GM23338 (cell line): ENCODE data around the gene MBD5. TPM values are rescaled to one million over a fixed set of nuclear protein-coding genes. Genes with fewer than 3 reads are reported as not detected.

Experiments used
- ATAC-seq: fragments of 200-7000 bp; cut with Tn5 transposase; 3 replicates; pipeline ENCODE4 v1.9.1; 2020
- DNase-seq: peaks from one replicate; pipeline ENCODE4 v3.0.0-alpha.2; 2015; ENCODE audit warnings: low spot score
- H2AFZ ChIP-seq: fragments of 200-600 bp; sonication (generic); 2 replicates; pipeline ENCODE4 v1.8.0; 2016; ENCODE audit warnings: antibody characterized with exemption, mild to moderate bottlenecking, moderate library complexity
- H3F3A ChIP-seq: fragments of 200-600 bp; sonication (generic); replicated peaks from 2 replicates; pipeline ENCODE4 v1.8.0; 2017; ENCODE audit warnings: antibody characterized with exemption, mixed run types, low read depth
- H3K27ac ChIP-seq: fragments of 200-600 bp; sonication (generic); 2 replicates; pipeline ENCODE4 v1.6.1; 2016; ENCODE audit warnings: low read depth
- H3K27me3 ChIP-seq: fragments of 200-600 bp; sonication (generic); 2 replicates; pipeline ENCODE4 v1.8.0; 2016; ENCODE audit warnings: mild to moderate bottlenecking, mixed run types, moderate library complexity; ENCODE audit not compliant: insufficient read depth
- H3K36me3 ChIP-seq: fragments of 200-600 bp; sonication (generic); 2 replicates; pipeline ENCODE4 v1.8.0; 2016; ENCODE audit warnings: mild to moderate bottlenecking; ENCODE audit not compliant: insufficient read depth
- H3K4me1 ChIP-seq: fragments of 200-600 bp; sonication (generic); 2 replicates; pipeline ENCODE4 v1.8.0; 2016; ENCODE audit warnings: mild to moderate bottlenecking, moderate library complexity; ENCODE audit not compliant: insufficient read depth
- H3K4me2 ChIP-seq: fragments of 200-600 bp; sonication (generic); 2 replicates; pipeline ENCODE4 v1.7.1; 2017; ENCODE audit warnings: mixed run types
- H3K4me3 ChIP-seq: fragments of 200-600 bp; sonication (generic); 2 replicates; pipeline ENCODE4 v1.6.1; 2016; ENCODE audit warnings: mixed run types
- H3K79me2 ChIP-seq: fragments of 200-600 bp; sonication (generic); replicated peaks from 2 replicates; pipeline ENCODE4 v1.8.0; 2017; ENCODE audit warnings: mild to moderate bottlenecking; ENCODE audit not compliant: insufficient read depth
- H3K9me2 ChIP-seq: fragments of 200-600 bp; sonication (generic); 2 replicates; pipeline ENCODE4 v1.8.0; 2017; ENCODE audit not compliant: insufficient read depth
- H4K20me1 ChIP-seq: fragments of 200-600 bp; sonication (generic); replicated peaks from 2 replicates; pipeline ENCODE4 v1.8.0; 2017; ENCODE audit warnings: mild to moderate bottlenecking; ENCODE audit not compliant: insufficient read depth
- H3K27ac Mint-ChIP-seq: 2 replicates; pipeline ENCODE4 v1.8.0; 2020; ENCODE audit warnings: inconsistent platforms, mild to moderate bottlenecking, moderate library complexity, mixed read lengths
- H3K27me3 Mint-ChIP-seq: 3 replicates; pipeline ENCODE4 v1.8.0; 2022; ENCODE audit warnings: low read depth, mild to moderate bottlenecking, moderate library complexity, mixed read lengths, inconsistent platforms; ENCODE audit not compliant: insufficient read depth, poor library complexity
- H3K36me3 Mint-ChIP-seq: 3 replicates; pipeline ENCODE4 v1.8.0; 2021; ENCODE audit warnings: low read depth, mild to moderate bottlenecking, inconsistent platforms, moderate library complexity, mixed read lengths
- H3K4me1 Mint-ChIP-seq: 3 replicates; pipeline ENCODE4 v1.8.0; 2020; ENCODE audit warnings: mild to moderate bottlenecking, inconsistent platforms, mixed read lengths
- H3K4me3 Mint-ChIP-seq: 3 replicates; pipeline ENCODE4 v1.8.0; 2021; ENCODE audit warnings: moderate library complexity, mild to moderate bottlenecking, inconsistent platforms, mixed read lengths
- H3K9me3 Mint-ChIP-seq: 3 replicates; pipeline ENCODE4 v1.8.0; 2020; ENCODE audit warnings: moderate library complexity, mild to moderate bottlenecking, inconsistent platforms, mixed read lengths
- EZH2 ChIP-seq: fragments of 200-600 bp; sonication (generic); IDR thresholded peaks from one replicate; pipeline ENCODE4 v1.8.0; 2017; ENCODE audit warnings: antibody characterized with exemption, mild to moderate bottlenecking, low read depth; ENCODE audit not compliant: unreplicated experiment
- EZH2phosphoT487 ChIP-seq: fragments of 200-600 bp; sonication (generic); IDR thresholded peaks from one replicate; pipeline ENCODE4 v1.8.1; 2018; ENCODE audit warnings: antibody characterized with exemption; ENCODE audit not compliant: unreplicated experiment
- JUNB ChIP-seq: IDR thresholded peaks from one replicate; pipeline ENCODE4 v1.6.1; 2016; ENCODE audit warnings: antibody characterized with exemption; ENCODE audit not compliant: unreplicated experiment
- POLR2AphosphoS5 ChIP-seq: IDR thresholded peaks from 2 replicates; pipeline ENCODE4 v1.6.1; 2016; ENCODE audit warnings: antibody characterized with exemption, low read depth
- STAT1 ChIP-seq: IDR thresholded peaks from one replicate; pipeline ENCODE4 v1.6.1; 2016; ENCODE audit warnings: antibody characterized with exemption; ENCODE audit not compliant: unreplicated experiment
- ZNF331 ChIP-seq: fragments of 250-450 bp; sonication (Bioruptor Pico); IDR thresholded peaks from 2 replicates; pipeline ENCODE4 v1.5.0; 2020; ENCODE audit warnings: low read depth, mild to moderate bottlenecking, moderate library complexity
- polyA plus RNA-seq: library from polyadenylated mRNA; unstranded; fragments of >200 nt; fragmentation: Nextera tagmentation; extraction: Ambion mirVana; gene quantifications from 2 replicates; pipeline ENCODE4 v1.2.1, GENCODE V29; 2016
- total RNA-seq: library from RNA; depleted of rRNA; stranded (reverse); fragments of >200 nt; shearing (Covaris generic); gene quantifications from 2 replicates; pipeline ENCODE4 v1.2.3, GENCODE V29; 2014
- TF ChIP-seq, protein P1 (sequence below): IDR thresholded peaks from one replicate; pipeline ENCODE4 v1.6.1; 2018; ENCODE audit warnings: antibody characterized with exemption; ENCODE audit not compliant: unreplicated experiment
- TF ChIP-seq, protein P2 (sequence below): IDR thresholded peaks from 2 replicates; pipeline ENCODE4 v1.6.1; 2016; ENCODE audit warnings: antibody characterized with exemption
- TF ChIP-seq, protein P3 (sequence below): fragments of 250-450 bp; sonication (Bioruptor Pico); IDR thresholded peaks from 2 replicates; pipeline ENCODE4 v1.5.0; 2020; ENCODE audit warnings: mild to moderate bottlenecking, moderate library complexity

MBD5 gene
- total and polyA plus RNA-seq, 2 experiments from 2014 or later, result 16.2 to 23.1 TPM

DNA sequence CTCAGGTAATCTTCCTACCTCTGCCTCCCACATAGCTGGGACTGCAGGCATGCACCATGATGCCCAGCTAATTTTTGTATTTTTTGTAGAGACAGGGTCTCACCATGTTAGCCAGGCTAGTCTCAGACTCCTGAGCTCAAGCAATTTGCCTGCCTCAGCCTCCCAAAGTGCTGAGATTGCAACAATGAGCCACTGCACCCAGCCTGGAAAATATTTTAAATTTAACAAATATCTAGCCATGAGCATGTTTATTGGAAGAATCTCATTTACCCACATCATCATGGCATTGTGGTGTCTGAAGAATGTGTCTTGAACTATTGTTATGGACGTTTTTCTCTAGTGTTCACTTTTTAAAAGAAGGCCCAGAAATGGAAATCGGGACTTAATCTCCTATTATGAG lies 231.8 kb downstream of the MBD5 start (continued):
- TF ChIP-seq, protein P1, sequence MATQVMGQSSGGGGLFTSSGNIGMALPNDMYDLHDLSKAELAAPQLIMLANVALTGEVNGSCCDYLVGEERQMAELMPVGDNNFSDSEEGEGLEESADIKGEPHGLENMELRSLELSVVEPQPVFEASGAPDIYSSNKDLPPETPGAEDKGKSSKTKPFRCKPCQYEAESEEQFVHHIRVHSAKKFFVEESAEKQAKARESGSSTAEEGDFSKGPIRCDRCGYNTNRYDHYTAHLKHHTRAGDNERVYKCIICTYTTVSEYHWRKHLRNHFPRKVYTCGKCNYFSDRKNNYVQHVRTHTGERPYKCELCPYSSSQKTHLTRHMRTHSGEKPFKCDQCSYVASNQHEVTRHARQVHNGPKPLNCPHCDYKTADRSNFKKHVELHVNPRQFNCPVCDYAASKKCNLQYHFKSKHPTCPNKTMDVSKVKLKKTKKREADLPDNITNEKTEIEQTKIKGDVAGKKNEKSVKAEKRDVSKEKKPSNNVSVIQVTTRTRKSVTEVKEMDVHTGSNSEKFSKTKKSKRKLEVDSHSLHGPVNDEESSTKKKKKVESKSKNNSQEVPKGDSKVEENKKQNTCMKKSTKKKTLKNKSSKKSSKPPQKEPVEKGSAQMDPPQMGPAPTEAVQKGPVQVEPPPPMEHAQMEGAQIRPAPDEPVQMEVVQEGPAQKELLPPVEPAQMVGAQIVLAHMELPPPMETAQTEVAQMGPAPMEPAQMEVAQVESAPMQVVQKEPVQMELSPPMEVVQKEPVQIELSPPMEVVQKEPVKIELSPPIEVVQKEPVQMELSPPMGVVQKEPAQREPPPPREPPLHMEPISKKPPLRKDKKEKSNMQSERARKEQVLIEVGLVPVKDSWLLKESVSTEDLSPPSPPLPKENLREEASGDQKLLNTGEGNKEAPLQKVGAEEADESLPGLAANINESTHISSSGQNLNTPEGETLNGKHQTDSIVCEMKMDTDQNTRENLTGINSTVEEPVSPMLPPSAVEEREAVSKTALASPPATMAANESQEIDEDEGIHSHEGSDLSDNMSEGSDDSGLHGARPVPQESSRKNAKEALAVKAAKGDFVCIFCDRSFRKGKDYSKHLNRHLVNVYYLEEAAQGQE, result no peak
- TF ChIP-seq, protein P2, sequence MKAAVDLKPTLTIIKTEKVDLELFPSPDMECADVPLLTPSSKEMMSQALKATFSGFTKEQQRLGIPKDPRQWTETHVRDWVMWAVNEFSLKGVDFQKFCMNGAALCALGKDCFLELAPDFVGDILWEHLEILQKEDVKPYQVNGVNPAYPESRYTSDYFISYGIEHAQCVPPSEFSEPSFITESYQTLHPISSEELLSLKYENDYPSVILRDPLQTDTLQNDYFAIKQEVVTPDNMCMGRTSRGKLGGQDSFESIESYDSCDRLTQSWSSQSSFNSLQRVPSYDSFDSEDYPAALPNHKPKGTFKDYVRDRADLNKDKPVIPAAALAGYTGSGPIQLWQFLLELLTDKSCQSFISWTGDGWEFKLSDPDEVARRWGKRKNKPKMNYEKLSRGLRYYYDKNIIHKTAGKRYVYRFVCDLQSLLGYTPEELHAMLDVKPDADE, result no peak
- TF ChIP-seq ZNF331, result no peak
- TF ChIP-seq JUNB, result no peak
- no peak for TF ChIP-seq EZH2phosphoT487
- TF ChIP-seq POLR2AphosphoS5, result no peak
- TF ChIP-seq EZH2, result no peak

- no peak overlapping the region for H3K4me2 ChIP-seq
- Mint-ChIP-seq H3K4me3 (no peak overlapping the region), H3K27me3 (peaks cover 4% of the 10 kb centered on the region), H3K27ac (no peak overlapping the region), H3K4me1 (no peaks in the 10 kb centered on the region), H3K9me3 (peaks cover 46% of the 10 kb centered on the region), H3K36me3 (peaks cover 58% of the 10 kb centered on the region)
- peaks cover 15% of the 10 kb centered on the region; the same call in 1 of the 2 replicates for H3K9me2 ChIP-seq
- TF ChIP-seq, protein P2, result no peak
- TF ChIP-seq STAT1 (no peak), ZNF331 (no peak), EZH2phosphoT487 (no peak), JUNB (no peak)
- H3K27me3 ChIP-seq, result no peaks in the 10 kb centered on the region
- H3F3A ChIP-seq, result no peaks in the 10 kb centered on the region
- no peak overlapping the region for H2AFZ ChIP-seq
- no peak overlapping the region for H3K27ac ChIP-seq
- H3K4me1 ChIP-seq, result no peaks in the 10 kb centered on the region
- H3K36me3 ChIP-seq, result no peaks in the 10 kb centered on the region
- H3K4me3 ChIP-seq, result no peak overlapping the region
- H3K79me2 ChIP-seq, result no peaks in the 10 kb centered on the region
- ATAC-seq (no peak), DNase-seq (peak; percentile 33)
- no peaks in the 10 kb centered on the region for H4K20me1 ChIP-seq
Observed at GRCh38 chr2:148253685-148254084, 232.8 kb downstream of the MBD5 start.

DNA sequence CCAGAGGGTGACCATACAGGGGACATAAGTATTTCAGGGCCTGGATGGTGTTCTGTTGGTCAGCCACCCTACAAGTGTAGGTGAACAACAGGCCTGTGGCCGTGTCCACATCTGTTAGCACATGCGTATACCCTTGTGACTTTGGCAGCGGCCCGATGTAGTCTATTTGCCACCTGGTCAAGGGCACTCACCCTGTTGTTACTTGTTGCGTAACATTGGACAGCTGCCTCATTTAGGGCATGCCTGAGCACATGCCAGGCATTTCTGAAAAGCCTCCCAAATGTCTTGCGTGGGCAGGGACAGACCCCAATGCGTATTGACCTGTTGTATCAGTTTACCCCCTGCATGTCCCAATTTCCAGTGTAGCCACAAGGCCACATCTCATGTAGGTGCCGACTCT lies 235.0 kb downstream of the MBD5 start:
- no peaks in the 10 kb centered on the region for H3K27me3 ChIP-seq
- ATAC-seq (no peak), DNase-seq (no peak)
- H3K4me3 ChIP-seq, result no peak overlapping the region
- H3K36me3 Mint-ChIP-seq, result peaks cover 78% of the 10 kb centered on the region
- H3K4me3 Mint-ChIP-seq, result no peak overlapping the region
- peaks cover 6% of the 10 kb centered on the region for H3K27me3 Mint-ChIP-seq
- H4K20me1 ChIP-seq, result no peaks in the 10 kb centered on the region
- H3K36me3 ChIP-seq, result peaks cover 6% of the 10 kb centered on the region; the same call in 1 of the 2 replicates
- H3K4me1 ChIP-seq, result no peaks in the 10 kb centered on the region
- H3K27ac Mint-ChIP-seq, result no peak overlapping the region
- H3K4me1 Mint-ChIP-seq, result no peaks in the 10 kb centered on the region
- H3K4me2 ChIP-seq, result no peak overlapping the region
- peaks cover 64% of the 10 kb centered on the region for H3K9me3 Mint-ChIP-seq
- no peak overlapping the region for H2AFZ ChIP-seq
- H3K9me2 ChIP-seq, result peaks cover 15% of the 10 kb centered on the region; the same call in 1 of the 2 replicates
- H3F3A ChIP-seq, result no peaks in the 10 kb centered on the region
- no peaks in the 10 kb centered on the region for H3K79me2 ChIP-seq
- H3K27ac ChIP-seq, result no peak overlapping the region
- TF ChIP-seq, protein P3, sequence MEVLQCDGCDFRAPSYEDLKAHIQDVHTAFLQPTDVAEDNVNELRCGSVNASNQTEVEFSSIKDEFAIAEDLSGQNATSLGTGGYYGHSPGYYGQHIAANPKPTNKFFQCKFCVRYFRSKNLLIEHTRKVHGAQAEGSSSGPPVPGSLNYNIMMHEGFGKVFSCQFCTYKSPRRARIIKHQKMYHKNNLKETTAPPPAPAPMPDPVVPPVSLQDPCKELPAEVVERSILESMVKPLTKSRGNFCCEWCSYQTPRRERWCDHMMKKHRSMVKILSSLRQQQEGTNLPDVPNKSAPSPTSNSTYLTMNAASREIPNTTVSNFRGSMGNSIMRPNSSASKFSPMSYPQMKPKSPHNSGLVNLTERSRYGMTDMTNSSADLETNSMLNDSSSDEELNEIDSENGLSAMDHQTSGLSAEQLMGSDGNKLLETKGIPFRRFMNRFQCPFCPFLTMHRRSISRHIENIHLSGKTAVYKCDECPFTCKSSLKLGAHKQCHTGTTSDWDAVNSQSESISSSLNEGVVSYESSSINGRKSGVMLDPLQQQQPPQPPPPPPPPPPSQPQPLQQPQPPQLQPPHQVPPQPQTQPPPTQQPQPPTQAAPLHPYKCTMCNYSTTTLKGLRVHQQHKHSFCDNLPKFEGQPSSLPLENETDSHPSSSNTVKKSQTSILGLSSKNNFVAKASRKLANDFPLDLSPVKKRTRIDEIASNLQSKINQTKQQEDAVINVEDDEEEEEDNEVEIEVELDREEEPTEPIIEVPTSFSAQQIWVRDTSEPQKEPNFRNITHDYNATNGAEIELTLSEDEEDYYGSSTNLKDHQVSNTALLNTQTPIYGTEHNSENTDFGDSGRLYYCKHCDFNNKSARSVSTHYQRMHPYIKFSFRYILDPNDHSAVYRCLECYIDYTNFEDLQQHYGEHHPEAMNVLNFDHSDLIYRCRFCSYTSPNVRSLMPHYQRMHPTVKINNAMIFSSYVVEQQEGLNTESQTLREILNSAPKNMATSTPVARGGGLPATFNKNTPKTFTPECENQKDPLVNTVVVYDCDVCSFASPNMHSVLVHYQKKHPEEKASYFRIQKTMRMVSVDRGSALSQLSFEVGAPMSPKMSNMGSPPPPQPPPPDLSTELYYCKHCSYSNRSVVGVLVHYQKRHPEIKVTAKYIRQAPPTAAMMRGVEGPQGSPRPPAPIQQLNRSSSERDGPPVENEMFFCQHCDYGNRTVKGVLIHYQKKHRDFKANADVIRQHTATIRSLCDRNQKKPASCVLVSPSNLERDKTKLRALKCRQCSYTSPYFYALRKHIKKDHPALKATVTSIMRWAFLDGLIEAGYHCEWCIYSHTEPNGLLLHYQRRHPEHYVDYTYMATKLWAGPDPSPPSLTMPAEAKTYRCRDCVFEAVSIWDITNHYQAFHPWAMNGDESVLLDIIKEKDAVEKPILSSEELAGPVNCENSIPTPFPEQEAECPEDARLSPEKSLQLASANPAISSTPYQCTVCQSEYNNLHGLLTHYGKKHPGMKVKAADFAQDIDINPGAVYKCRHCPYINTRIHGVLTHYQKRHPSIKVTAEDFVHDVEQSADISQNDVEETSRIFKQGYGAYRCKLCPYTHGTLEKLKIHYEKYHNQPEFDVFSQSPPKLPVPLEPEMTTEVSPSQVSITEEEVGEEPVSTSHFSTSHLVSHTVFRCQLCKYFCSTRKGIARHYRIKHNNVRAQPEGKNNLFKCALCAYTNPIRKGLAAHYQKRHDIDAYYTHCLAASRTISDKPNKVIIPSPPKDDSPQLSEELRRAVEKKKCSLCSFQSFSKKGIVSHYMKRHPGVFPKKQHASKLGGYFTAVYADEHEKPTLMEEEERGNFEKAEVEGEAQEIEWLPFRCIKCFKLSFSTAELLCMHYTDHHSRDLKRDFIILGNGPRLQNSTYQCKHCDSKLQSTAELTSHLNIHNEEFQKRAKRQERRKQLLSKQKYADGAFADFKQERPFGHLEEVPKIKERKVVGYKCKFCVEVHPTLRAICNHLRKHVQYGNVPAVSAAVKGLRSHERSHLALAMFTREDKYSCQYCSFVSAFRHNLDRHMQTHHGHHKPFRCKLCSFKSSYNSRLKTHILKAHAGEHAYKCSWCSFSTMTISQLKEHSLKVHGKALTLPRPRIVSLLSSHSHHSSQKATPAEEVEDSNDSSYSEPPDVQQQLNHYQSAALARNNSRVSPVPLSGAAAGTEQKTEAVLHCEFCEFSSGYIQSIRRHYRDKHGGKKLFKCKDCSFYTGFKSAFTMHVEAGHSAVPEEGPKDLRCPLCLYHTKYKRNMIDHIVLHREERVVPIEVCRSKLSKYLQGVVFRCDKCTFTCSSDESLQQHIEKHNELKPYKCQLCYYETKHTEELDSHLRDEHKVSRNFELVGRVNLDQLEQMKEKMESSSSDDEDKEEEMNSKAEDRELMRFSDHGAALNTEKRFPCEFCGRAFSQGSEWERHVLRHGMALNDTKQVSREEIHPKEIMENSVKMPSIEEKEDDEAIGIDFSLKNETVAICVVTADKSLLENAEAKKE (CRISPR knock-in tag), result no peak
- TF ChIP-seq POLR2AphosphoS5, result no peak
